HEK293 (cell line): Measurements from ENCODE around the gene OR51B5.

ENCODE experiments used
- CTCF ChIA-PET: fragments of 350-600 bp; formaldehyde crosslinking; extraction: SDS; loops from one replicate; lab custom pipeline; 2021; ENCODE audit warnings: antibody characterized with exemption; lab: Yijun Ruan, JAX
- POLR2A ChIA-PET: fragments of 300-600 bp; formaldehyde crosslinking; extraction: SDS; loops from one replicate; lab custom pipeline; 2020; ENCODE audit warnings: antibody characterized with exemption, inconsistent platforms; lab: Yijun Ruan, JAX
- H3K27ac ChIP-seq: fragments of 200-500 bp; sonication (Bioruptor generic); 2 replicates; pipeline ENCODE4 v1.5.1; 2014; ENCODE audit warnings: low read depth, low read length, control low read depth, inconsistent platforms; ENCODE audit errors: extremely low read depth
- H3K36me3 ChIP-seq, 2 experiments: fragments of 200-500 bp in 1 of 2; sonication (Bioruptor generic) in 1 of 2; 1 replicate in 1 of 2; 2 replicates in 1 of 2; pipeline ENCODE4 v1.5.1; 2014 to 2017; ENCODE audit warnings: inconsistent platforms in 2 of 2, low read length in 2 of 2; ENCODE audit not compliant: control insufficient read depth in 2 of 2, insufficient read depth in 1 of 2
- H3K4me1 ChIP-seq: fragments of 200-500 bp; sonication (Bioruptor generic); 2 replicates; pipeline ENCODE4 v1.5.1; 2014; ENCODE audit warnings: mild to moderate bottlenecking, low read length, inconsistent platforms; ENCODE audit not compliant: control insufficient read depth, insufficient read depth
- H3K4me3 ChIP-seq: 2 replicates; pipeline ENCODE4 v1.5.1; 2011; ENCODE audit warnings: low read depth, mild to moderate bottlenecking, control low read depth, low read length, moderate library complexity
- H3K9me3 ChIP-seq: fragments of 200-500 bp; sonication (Bioruptor generic); 2 replicates; pipeline ENCODE4 v1.5.1; 2014; ENCODE audit warnings: low read depth, low read length, inconsistent platforms; ENCODE audit not compliant: control insufficient read depth, insufficient read depth
- BCL6B ChIP-seq: fragments of 450-650 bp; formaldehyde crosslinking; IDR thresholded peaks from 2 replicates; pipeline ENCODE4 v1.5.1; 2017; ENCODE audit warnings: missing biosample characterization, missing genetic modification characterization
- GLI4 ChIP-seq: fragments of 450-650 bp; formaldehyde crosslinking; IDR thresholded peaks from 2 replicates; pipeline ENCODE4 v1.5.1; 2016; ENCODE audit warnings: missing biosample characterization, missing genetic modification characterization
- IKZF3 ChIP-seq: fragments of 450-650 bp; IDR thresholded peaks from 2 replicates; pipeline ENCODE4 v1.5.0; 2018; ENCODE audit warnings: missing biosample characterization, mild to moderate bottlenecking, missing genetic modification characterization, moderate library complexity
- INSM2 ChIP-seq: fragments of 450-650 bp; formaldehyde crosslinking; IDR thresholded peaks from 2 replicates; pipeline ENCODE4 v1.5.1; 2016; ENCODE audit warnings: missing biosample characterization, missing genetic modification characterization
- PBX3 ChIP-seq: sonication (generic); formaldehyde crosslinking; IDR thresholded peaks from 2 replicates; pipeline ENCODE4 v1.8.1; 2022; ENCODE audit warnings: mild to moderate bottlenecking, moderate library complexity, missing genetic modification reagents
- TCF7L2 ChIP-seq: IDR thresholded peaks from 2 replicates; pipeline ENCODE4 v1.6.1; 2011; ENCODE audit warnings: low read depth, mild to moderate bottlenecking, inconsistent platforms, low read length, moderate library complexity, borderline replicate concordance
- ZEB2 ChIP-seq: fragments of 450-650 bp; formaldehyde crosslinking; IDR thresholded peaks from 2 replicates; pipeline ENCODE4 v1.5.1; 2016; ENCODE audit warnings: missing biosample characterization, missing genetic modification characterization
- ZNF112 ChIP-seq: fragments of 450-650 bp; formaldehyde crosslinking; IDR thresholded peaks from 2 replicates; pipeline ENCODE4 v1.5.0; 2017; ENCODE audit warnings: missing biosample characterization, missing genetic modification characterization
- ZNF148 ChIP-seq: fragments of 450-650 bp; formaldehyde crosslinking; IDR thresholded peaks from 2 replicates; pipeline ENCODE4 v1.5.0; 2017; ENCODE audit warnings: missing biosample characterization, missing genetic modification characterization, borderline replicate concordance
- ZNF19 ChIP-seq: fragments of 450-650 bp; formaldehyde crosslinking; IDR thresholded peaks from 2 replicates; pipeline ENCODE4; 2016; ENCODE audit warnings: missing biosample characterization, missing genetic modification characterization, low read depth
- ZNF211 ChIP-seq: fragments of 450-650 bp; formaldehyde crosslinking; IDR thresholded peaks from 2 replicates; pipeline ENCODE4 v1.5.1; 2016; ENCODE audit warnings: low read depth, missing biosample characterization, missing genetic modification characterization
- ZNF23 ChIP-seq: fragments of 450-650 bp; formaldehyde crosslinking; IDR thresholded peaks from 2 replicates; pipeline ENCODE4 v1.5.1; 2016; ENCODE audit warnings: missing biosample characterization, missing genetic modification characterization, borderline replicate concordance
- ZNF37A ChIP-seq: fragments of 450-650 bp; IDR thresholded peaks from 2 replicates; pipeline ENCODE4 v1.5.1; 2018; ENCODE audit warnings: missing biosample characterization, missing genetic modification characterization
- ZNF426 ChIP-seq: fragments of 450-650 bp; formaldehyde crosslinking; IDR thresholded peaks from 2 replicates; pipeline ENCODE4 v1.5.1; 2017; ENCODE audit warnings: missing biosample characterization, missing genetic modification characterization, mild to moderate bottlenecking, inconsistent platforms, moderate library complexity
- ZNF449 ChIP-seq: fragments of 450-650 bp; formaldehyde crosslinking; IDR thresholded peaks from 2 replicates; pipeline ENCODE4 v1.5.1; 2017; ENCODE audit warnings: missing biosample characterization, mild to moderate bottlenecking, missing genetic modification characterization, moderate library complexity
- ZNF518A ChIP-seq: fragments of 450-650 bp; formaldehyde crosslinking; conservative IDR thresholded peaks from 2 replicates; pipeline ENCODE4 v1.5.1; 2016; ENCODE audit warnings: low read depth, missing biosample characterization, missing genetic modification characterization
- ZNF549 ChIP-seq: fragments of 450-650 bp; IDR thresholded peaks from 2 replicates; pipeline ENCODE4 v1.5.1; 2018; ENCODE audit warnings: missing biosample characterization, missing genetic modification characterization, mild to moderate bottlenecking, inconsistent platforms, moderate library complexity
- ZNF555 ChIP-seq: fragments of 450-650 bp; formaldehyde crosslinking; conservative IDR thresholded peaks from 2 replicates; pipeline ENCODE4 v1.5.1; 2017; ENCODE audit warnings: missing biosample characterization, mild to moderate bottlenecking, missing genetic modification characterization, inconsistent platforms
- ZNF776 ChIP-seq: fragments of 450-650 bp; formaldehyde crosslinking; IDR thresholded peaks from 2 replicates; pipeline ENCODE4 v1.5.0; 2017; ENCODE audit warnings: missing biosample characterization, missing genetic modification characterization, borderline replicate concordance

Gene OR51B5

GRCh38 chr11:5301846-5302245 lies 41.5 kb downstream of the OR51B5 start, which contains the start of gene OR51B4:
Gene OR51B4, minus strand, starts transcription at chr11:5301946. Its CDS starts 0 bp downstream, at chr11:5301946.
- POLR2A ChIA-PET, result interaction anchor here (0.6 kb wide), 1 partner anchor 487 kb away, joined by 3 read pairs; no protein-coding TSS in a partner anchor
- TF ChIP-seq INSM2 (tag by site-specific recombination) (no peak), BCL6B (tag by site-specific recombination) (no peak), ZNF19 (tag by site-specific recombination) (no peak), ZNF211 (tag by site-specific recombination) (no peak), ZNF776 (tag by site-specific recombination) (no peak), ZNF37A (no peak), IKZF3 (tag by site-specific recombination) (no peak), ZNF426 (tag by site-specific recombination) (no peak), ZNF518A (tag by site-specific recombination) (no peak), ZNF148 (tag by site-specific recombination) (no peak), GLI4 (tag by site-specific recombination) (no peak), PBX3 (CRISPR knock-in tag) (no peak), ZNF112 (tag by site-specific recombination) (no peak), ZNF549 (no peak), TCF7L2 (no peak), ZNF23 (tag by site-specific recombination) (no peak), ZNF449 (tag by site-specific recombination) (no peak), ZEB2 (tag by site-specific recombination) (no peak), ZNF555 (tag by site-specific recombination) (no peak)
- H3K4me3 ChIP-seq, result no peak within 1 kb of the TSS
- no peak within 1 kb of the TSS for H3K27ac ChIP-seq
- H3K4me1 ChIP-seq, result no peaks in the 10 kb centered on the region
- CTCF ChIA-PET, result no interaction called here
- no peaks in the 10 kb centered on the region for H3K9me3 ChIP-seq
- no peaks in the 10 kb centered on the region for H3K36me3 ChIP-seq
